ENCODE results near the gene CCDC57.

The CCDC57 gene

GRCh38 chr17:82061047-82061925 is 151.4 kb downstream of the CCDC57 start:
- no peak for DNase-seq (ENCODE audit: low spot score)

DNA sequence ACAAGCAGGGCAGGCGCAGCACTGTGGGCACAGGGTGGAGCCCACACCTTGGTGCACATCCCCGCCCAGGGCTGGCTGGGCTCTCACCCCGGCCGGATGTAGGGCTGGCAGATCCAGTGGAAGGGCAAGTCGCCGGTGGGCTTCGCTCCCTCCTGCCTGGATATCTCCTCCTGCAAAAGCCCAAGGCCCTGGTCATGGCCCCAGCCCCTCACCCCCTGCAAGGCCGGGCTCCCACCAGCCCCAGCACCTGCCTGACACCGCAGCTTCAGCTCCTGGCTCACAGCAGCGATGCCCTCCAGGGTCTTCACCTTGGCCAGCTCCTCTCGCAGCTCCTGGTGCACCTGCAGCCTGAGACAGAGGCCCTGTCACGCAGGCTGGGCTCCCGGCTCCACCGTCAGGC is 152.0 kb downstream of the CCDC57 start:
- no peak for DNase-seq (ENCODE audit: low spot score)

DNA sequence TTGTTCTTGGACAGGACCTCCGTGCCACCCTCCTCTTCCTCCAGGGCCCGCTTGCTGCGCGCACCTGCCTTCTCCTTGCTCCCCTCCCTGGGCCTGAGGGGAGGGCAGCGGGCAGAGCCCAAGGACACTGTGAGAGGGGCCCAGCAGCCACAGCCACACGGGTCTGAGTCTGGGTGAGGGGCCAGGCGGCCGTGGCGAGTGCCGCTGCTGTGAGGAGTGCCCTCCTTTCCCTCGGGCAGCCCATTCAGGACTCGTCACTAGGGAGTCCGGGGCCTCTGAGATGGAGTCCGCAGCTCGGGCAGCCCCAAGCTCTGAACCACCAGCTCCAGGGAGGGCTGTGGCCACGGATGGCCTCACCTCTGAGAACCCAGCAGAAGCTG is 152.7 kb downstream of the CCDC57 start:
- DNase-seq (ENCODE audit: low spot score): no peak

DNA sequence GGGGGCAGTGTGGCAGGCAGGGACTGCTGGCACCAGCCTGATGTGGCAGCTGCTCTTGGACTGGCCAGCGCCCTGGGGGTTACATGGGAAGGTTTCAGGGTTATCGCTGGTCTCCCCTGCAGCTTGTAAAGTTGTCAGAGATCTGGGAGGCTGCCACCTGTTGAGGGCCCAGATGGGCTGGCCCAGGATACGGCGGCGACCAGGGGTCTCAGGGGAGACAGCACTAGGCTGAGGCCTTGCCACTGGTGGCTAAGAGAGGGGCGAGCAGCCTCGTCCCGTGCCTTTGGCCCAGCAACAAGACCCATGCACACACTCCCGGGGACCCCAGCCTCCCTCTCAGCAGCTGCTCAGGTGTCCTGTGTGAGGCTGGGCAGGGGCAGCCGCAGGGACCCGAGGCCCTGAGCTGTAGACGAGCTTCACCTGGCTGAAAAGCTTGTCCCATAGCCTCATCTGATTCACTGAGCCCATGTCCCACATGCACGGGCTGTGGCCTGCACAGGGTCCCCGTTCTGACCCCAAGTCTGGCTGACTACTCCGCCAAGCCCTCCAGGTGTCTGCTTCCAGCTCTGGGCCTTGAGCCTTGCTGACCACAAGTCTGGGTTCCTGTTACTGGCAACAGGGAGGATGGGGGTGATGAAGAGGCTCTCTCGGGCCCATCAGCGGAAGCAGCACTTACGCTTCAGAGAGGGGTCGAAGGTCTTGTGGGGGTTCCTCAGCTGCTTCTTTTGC is 153.2 kb downstream of the CCDC57 start:
- no peak for DNase-seq (ENCODE audit: low spot score)

DNA sequence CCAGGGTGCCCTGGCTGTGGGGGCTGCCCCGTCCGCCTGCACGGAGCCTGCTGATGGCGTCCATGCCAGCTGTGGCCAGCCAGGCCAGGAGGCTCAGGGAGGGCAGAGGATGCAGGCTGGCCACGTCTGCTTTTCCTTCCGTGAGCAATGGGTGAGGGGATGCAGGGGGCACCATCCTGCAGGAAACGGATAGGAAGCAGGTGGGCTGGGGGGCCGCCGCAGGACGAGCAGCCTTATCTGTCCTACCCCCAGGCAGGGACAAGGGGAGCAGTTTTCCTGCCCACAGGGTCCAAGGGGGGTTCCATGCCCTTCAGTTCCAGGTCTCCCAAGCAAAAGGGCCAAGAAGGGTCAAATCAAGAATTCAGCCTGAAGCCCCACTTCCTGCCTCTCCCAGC is 153.8 kb downstream of the CCDC57 start:
- DNase-seq (ENCODE audit: low spot score): no peak

DNA sequence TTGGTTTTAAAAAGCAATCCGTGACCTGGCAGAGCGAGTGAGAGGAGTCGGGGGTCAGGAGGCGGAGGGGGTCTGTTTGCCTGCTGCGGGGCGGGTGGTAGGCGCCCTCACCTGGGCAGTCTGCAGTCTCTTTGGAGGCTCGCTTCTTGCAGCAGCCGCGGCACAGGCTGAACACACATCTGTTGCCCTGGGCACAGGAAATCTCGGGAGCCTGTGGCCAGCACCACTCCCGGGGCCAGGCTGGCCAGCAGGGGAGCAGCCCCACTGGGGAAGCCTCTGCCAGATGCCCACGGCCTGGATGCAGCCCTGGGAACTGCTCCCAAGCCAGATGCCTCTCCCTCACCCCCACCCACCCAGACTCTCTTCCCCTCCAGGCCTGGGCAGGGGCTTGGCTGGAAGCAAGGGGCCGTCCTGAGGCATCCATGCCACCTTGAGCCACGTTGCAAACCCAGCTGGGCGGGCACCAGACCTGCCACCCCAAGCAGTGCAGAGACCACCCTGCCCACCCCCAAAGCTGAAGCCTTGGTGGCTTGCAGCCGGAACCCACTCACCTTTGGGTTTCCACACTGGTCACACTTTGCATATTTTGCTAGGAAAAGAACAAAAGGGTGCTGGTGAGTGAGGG is 154.3 kb downstream of the CCDC57 start:
- no peak for DNase-seq (ENCODE audit: low spot score)

DNA sequence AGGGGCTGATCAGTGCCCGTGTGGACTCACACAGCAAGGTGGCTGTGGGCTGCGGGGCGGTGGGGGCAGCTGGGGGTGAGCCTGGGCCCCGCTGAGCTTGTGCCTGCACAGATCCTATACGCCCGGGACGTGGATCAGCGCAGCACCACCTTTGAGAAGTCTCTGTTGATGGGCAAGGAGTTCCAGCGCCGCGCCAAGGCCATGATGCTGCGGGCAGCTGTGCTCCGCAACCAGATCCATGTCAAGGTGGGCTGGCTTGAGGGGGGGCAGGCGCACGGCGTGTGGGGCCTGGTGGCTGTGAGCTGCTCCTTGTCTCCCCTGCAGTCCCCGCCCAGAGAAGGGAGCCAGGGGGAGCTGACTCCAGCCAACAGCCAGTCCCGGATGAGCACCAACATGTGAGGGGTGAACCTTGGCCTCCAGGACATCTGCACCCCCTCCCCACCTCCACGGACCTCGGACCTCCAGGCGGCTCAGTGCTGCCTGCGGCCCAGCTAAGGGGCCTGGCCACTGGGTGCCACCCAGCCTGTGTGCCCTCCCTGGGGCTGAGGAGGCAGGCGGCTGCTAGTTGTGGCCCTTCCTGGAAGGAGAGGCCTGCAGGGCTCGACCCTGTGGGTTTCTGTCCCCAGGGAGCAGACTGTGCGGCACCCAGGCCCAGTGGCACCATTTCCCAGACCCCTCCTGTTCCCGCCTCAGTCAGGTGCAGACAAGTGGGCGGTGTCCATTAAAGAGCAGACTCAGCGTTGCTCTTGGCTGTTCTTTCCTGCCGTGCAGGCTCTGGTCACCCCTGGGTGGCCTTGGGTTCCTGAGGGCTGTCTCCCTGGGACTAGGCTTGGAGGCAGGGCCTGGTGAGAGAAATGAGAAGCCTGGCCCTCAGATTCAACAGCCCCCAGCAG is 155.7 kb downstream of the CCDC57 start:
- no peak for DNase-seq (ENCODE audit: low spot score)

GRCh38 chr17:82055965-82056728 is 156.5 kb downstream of the CCDC57 start:
- no peak for DNase-seq (ENCODE audit: low spot score)

GRCh38 chr17:82055023-82055964 is 157.3 kb downstream of the CCDC57 start:
- no peak for DNase-seq (ENCODE audit: low spot score)

DNA sequence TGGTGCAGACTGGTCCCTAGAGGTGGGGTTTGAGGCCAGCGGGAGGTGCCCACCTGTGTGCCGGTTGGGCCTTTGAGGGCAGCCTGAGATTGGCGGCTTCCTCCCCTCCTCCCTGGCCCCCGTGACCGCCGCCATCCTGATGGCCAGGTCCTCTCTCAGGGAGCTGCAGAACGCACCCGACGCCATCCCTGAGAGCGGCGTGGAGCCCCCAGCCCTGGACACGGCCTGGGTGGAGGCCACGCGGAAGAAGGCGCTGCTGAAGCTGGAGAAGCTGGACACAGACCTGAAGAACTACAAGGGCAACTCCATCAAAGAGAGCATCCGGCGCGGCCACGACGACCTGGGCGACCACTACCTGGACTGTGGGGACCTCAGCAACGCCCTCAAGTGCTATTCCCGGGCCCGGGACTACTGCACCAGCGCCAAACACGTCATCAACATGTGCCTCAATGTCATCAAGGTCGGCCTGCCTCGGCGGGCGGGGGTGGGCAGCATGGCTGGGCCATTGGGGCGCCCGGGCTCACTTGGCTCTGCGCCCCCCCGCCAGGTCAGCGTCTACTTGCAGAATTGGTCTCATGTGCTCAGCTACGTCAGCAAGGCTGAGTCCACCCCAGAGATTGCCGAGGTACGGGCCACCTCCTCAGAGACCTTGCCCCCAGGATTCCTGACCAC is 158.2 kb downstream of the CCDC57 start:
- no peak for DNase-seq (ENCODE audit: low spot score)

DNA sequence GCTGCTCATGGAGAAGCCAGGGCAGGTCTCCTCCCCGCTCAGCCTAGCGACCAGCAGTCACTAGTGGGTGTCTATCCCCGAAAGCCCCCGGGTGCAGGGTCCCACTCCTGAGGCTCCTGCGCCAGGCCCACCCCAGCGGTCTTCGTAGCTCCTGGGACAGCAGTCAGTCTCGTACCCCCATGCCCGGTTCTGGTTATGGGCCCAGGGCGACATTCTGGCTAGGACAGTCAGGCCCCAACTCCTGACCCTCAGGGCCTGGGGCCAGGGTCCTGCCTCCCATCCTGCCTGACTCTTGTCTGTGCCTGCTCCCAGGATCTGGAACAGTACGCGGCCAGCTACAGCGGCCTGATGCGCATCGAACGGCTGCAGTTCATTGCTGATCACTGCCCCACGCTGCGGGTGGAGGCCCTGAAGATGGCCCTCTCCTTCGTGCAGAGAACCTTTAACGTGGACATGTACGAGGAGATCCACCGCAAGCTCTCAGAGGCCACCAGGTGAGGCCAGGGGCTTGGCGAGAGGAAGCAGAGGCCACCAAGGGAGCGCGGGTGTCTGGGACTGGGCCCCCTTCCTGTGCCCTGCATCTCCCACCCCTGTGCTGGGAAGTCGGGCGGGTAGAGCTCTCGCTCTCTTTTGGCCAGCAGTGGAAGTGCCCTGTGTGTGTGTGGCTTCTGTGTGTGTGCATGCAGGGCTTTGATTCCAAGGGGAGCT is 158.9 kb downstream of the CCDC57 start:
- no peak for DNase-seq (ENCODE audit: low spot score)

DNA sequence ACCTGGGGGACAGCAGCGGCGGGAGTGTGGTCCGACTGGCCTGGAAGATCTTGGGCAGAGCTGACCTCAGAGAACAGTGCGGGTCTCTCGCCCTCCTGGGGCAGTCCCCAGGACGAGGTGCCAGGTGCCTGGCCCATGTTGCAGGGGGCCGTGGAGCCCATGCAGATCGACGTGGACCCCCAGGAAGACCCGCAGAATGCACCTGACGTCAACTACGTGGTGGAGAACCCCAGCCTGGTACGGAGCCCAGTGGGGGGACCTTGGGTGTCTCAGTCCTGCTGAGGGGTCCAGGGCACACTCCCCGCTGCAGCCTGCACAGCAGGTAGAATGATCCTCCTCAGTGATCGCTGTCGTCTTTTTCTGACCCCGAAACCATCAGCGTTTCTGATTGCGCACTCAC is 159.5 kb downstream of the CCDC57 start:
- no peak for DNase-seq (ENCODE audit: low spot score)

DNA sequence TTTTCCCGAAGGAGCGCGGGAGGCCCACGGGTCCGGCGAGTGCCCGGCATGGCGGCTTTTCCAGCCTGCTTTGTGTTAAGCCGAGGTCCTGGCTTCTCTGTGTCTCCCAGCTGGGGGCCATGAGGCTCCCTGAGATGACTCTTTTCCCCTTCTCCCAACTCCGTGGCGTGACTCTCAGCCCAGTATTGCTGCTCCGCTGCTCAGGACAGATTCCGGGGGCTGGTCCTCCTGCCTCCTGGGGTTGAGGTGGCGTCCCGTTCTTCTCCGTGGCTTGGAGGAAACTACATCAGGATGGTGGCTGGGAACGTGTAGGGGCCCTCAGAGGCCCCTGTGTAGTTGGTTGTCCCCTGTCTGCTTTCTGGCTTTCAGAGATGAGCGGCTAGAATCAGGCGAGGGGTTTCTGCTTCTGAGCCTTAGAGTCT is 160.0 kb downstream of the CCDC57 start:
- no peak for DNase-seq (ENCODE audit: low spot score)

DNA sequence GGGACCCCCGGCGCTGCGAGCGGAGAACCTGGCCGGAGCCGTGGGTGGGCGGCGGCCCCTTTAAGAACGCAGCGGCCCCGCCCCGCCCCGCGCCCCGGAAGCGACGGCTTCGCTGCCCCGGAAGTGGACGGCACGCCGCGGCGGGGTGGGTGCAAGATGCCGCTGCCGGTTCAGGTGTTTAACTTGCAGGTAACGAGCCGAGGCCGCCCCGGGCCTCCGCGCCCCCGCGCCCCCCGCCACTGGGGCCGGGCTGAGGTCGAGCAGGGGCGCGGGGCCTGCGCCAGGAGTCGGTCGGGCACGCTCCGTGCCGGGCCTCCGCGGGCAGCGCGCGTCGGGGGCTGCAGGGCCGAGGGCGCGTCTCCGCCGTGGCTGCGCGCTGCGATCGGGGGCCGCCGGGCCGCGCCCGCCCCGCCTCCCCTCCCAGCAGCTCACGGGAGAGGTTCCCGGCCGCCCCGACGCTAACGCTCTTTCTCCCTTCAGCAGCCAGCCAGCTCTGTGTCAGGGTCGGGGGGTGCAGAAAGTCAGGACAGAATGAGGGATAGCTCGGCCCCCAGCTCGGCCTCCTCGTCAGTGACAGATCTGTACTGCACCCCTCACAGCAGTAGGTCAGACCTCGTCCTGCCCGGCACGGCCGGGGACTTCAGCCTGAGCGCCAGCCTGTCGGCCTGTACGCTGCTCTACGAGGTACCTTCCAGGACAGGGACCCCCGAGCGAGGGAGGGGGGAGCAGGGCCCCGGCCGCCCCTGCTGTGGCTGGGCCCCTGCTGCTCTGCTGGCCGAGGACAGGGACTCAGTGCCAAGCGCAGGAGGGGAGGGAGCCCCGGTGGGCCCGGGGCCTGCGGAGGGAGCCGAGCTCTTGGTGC is 160.6 kb downstream of the CCDC57 start, which contains the start of the genes GPS1 and RFNG:
GPS1 (plus strand) TSS at position 123 of the 862 bp plus-strand sequence; CDS start at position 157, 34 bp downstream.
RFNG (minus strand) TSS at position 36 of the 862 bp plus-strand sequence. CDS start 45 bp downstream, outside the sequence.
- DNase-seq (ENCODE audit: low spot score): peak; percentile 99

Measured in D341Med (cell line).